Eye (tissue), 1 donor: Measurements from ENCODE around the gene GEMIN7.
"Not testable (repeated sequence)": the region's sequence is repeated elsewhere in the genome, so short reads cannot be mapped to it uniquely, and the experiment has no call there.

Experiments used
- DNase-seq: peaks from one replicate; pipeline ENCODE4 v3.0.0-alpha.2; 2015

Gene GEMIN7

GRCh38 chr19:45107621-45108150 lies 28.6 kb downstream of the GEMIN7 start:
- no peak for DNase-seq

- DNase-seq = no peak
Measured at GRCh38 chr19:45110851-45111266, 31.8 kb downstream of the GEMIN7 start.

- no peak for DNase-seq
Measured at GRCh38 chr19:45112111-45112827, 33.2 kb downstream of the GEMIN7 start.

GRCh38 chr19:45113628-45114027 lies 34.6 kb downstream of the GEMIN7 start:
- no peak for DNase-seq

GRCh38 chr19:45114116-45114515 lies 35.1 kb downstream of the GEMIN7 start:
- no peak for DNase-seq

- peak; percentile 53 for DNase-seq
Measured at GRCh38 chr19:45115809-45116615, 37.0 kb downstream of the GEMIN7 start.

- no peak for DNase-seq
Measured at GRCh38 chr19:45117167-45117594, 38.1 kb downstream of the GEMIN7 start.

- DNase-seq = no peak
Measured at GRCh38 chr19:45117671-45118070, 38.6 kb downstream of the GEMIN7 start.

- DNase-seq = no peak
Measured at GRCh38 chr19:45118106-45118505, 39.0 kb downstream of the GEMIN7 start.

- DNase-seq = not testable (repeated sequence)
Measured at GRCh38 chr19:45118591-45119355, 39.7 kb downstream of the GEMIN7 start.

GRCh38 chr19:45119582-45119981 lies 40.5 kb downstream of the GEMIN7 start:
- no peak for DNase-seq

GRCh38 chr19:45121827-45122345 lies 42.8 kb downstream of the GEMIN7 start:
- no peak for DNase-seq

GRCh38 chr19:45122832-45123231 lies 43.8 kb downstream of the GEMIN7 start:
- no peak for DNase-seq

- peak; percentile 72 for DNase-seq
Measured at GRCh38 chr19:45123440-45123850, 44.4 kb downstream of the GEMIN7 start.

- DNase-seq = no peak
Measured at GRCh38 chr19:45124021-45124420, 45.0 kb downstream of the GEMIN7 start.

GRCh38 chr19:45125360-45125759 lies 46.3 kb downstream of the GEMIN7 start:
- no peak for DNase-seq

GRCh38 chr19:45125975-45126493 lies 47.0 kb downstream of the GEMIN7 start:
- peak; percentile 65 for DNase-seq

GRCh38 chr19:45126654-45127053 lies 47.6 kb downstream of the GEMIN7 start:
- no peak for DNase-seq

- no peak for DNase-seq
Measured at GRCh38 chr19:45128146-45128545, 49.1 kb downstream of the GEMIN7 start.

GRCh38 chr19:45128806-45129205 lies 49.7 kb downstream of the GEMIN7 start:
- DNase-seq = no peak

GRCh38 chr19:45130236-45130635 lies 51.2 kb downstream of the GEMIN7 start:
- no peak for DNase-seq

- no peak for DNase-seq
Measured at GRCh38 chr19:45130888-45131615, 52.0 kb downstream of the GEMIN7 start.
